Right lobe of liver (tissue), 6 donors: ENCODE measurements around the gene NCAM2. TPM values are rescaled to one million over a fixed set of nuclear protein-coding genes. Genes with fewer than 3 reads are reported as not detected.

Experiments used
- ATAC-seq, 4 donors: fragments of 200-7000 bp; cut with Tn5 transposase; one replicate each; pipeline ENCODE4 v1.9.1; 2020; ENCODE audit warnings: mild to moderate bottlenecking in 4 of 4, moderate library complexity in 4 of 4
- DNase-seq, 3 donors: peaks; one replicate each; pipeline ENCODE4 v3.0.0-alpha.2; 2020
- H3K27ac ChIP-seq, 3 donors: fragments of 200-600 bp; one replicate each; pipeline ENCODE4 v1.8.0; 2022
- H3K27me3 ChIP-seq, 2 donors: fragments of 200-600 bp; one replicate each; pipeline ENCODE4 v1.8.0; 2022
- H3K36me3 ChIP-seq, 4 donors: fragments of 200-600 bp; sonication (generic) in 1 of 4; one replicate each; pipeline versions ENCODE4 v1.5.1 to v1.8.0; 2017 to 2022; ENCODE audit warnings: control low read depth in 1 of 4
- H3K4me1 ChIP-seq, 4 donors: fragments of 200-600 bp; sonication (generic) in 1 of 4; one replicate each; pipeline versions ENCODE4 v1.5.1 to v1.8.0; 2017 to 2022; ENCODE audit warnings: control low read depth in 1 of 4
- H3K4me3 ChIP-seq, 3 donors: fragments of 200-600 bp; one replicate each; pipeline ENCODE4 v1.8.0; 2022
- H3K9me3 ChIP-seq, 4 donors: fragments of 200-600 bp; sonication (generic) in 1 of 4; one replicate each; pipeline versions ENCODE4 v1.5.1 to v1.8.0; 2017 to 2022; ENCODE audit warnings: control low read depth in 1 of 4
- POLR2A ChIP-seq: fragments of 450-650 bp; IDR thresholded peaks from one replicate; pipeline ENCODE4 v1.6.1; 2017; ENCODE audit warnings: antibody characterized with exemption, mild to moderate bottlenecking
- WGBS: methylation state at CpG from one replicate; pipeline ENCODE4 v1.1.6; 2018; ENCODE audit warnings: low coverage, low lambda C conversion rate; ENCODE audit not compliant: insufficient coverage; ENCODE audit errors: missing lambda C conversion rate; 5-methylcytosine and 5-hydroxymethylcytosine counted together
- intact Hi-C, 2 donors: fragments of 100-400 bp; cut with DNase I; formaldehyde crosslinking; loops; one replicate each; pipeline versions ENCODE4 v1.11.2 to v1.14.1; 2022
- total RNA-seq, 6 experiments: library from RNA; depleted of rRNA in 2 of 6; stranded (reverse); fragments of >200 nt in 2 of 6; fragmentation: NEBNext Ultra II Directional in 3 of 6; extraction: Animal tissue kit (Norgen Biotek cat#: 25700) in 3 of 6; gene quantifications; one replicate each; pipeline versions ENCODE4 v1.1.0 to v1.2.4, GENCODE V29; 2016 to 2023
- TF ChIP-seq, protein P1 (sequence below), 4 donors: fragments of 200-600 bp in 3 of 4; fragments of 450-650 bp in 1 of 4; IDR thresholded peaks; one replicate each; pipeline versions ENCODE4 v1.5.1 to v1.8.0; 2016 to 2022; ENCODE audit warnings: antibody characterized with exemption in 4 of 4, mild to moderate bottlenecking in 2 of 4
- donor health status: DM: no; HTN: yes; CAD: no.
- donor health status: DM: no; HTN: no; CAD: no.
- donor health status: DM: no; HTN: no; CAD: no.
- donor health status: DM: no; HTN: yes; CAD: no.
- donor health status: DM: no; HTN: yes; CAD: no.

The NCAM2 gene
- total RNA-seq, 6 experiments from 2014 or later, result 0.38 to 1.4 (median 0.81) TPM; not detected in 2

DNA sequence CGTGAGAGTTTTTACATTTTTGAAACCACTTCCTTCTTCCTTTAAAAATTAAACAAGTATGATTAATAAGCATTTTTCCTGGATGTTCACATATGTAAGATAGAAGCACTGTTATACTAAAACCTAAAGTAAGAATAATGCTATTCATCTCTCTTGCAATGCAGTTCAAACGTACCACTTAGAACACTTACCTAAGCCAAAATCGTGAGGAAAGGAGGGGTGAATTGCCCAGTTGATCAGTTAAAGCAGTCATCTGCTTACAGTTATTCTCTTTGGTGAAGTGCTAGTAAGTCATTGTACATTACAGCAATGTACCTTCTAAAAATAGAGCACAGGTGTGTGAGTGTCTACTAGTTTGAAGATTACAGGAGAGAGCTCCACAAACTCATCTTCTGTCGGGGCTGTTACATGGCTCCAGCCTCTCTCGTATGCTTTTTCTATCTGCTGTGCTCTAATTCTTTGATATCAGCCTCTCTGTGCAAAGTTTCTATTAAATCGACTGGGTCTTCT is 3.4 kb downstream of the NCAM2 start:
- no peak for ATAC-seq
- no peak for DNase-seq
- TF ChIP-seq, protein P1, sequence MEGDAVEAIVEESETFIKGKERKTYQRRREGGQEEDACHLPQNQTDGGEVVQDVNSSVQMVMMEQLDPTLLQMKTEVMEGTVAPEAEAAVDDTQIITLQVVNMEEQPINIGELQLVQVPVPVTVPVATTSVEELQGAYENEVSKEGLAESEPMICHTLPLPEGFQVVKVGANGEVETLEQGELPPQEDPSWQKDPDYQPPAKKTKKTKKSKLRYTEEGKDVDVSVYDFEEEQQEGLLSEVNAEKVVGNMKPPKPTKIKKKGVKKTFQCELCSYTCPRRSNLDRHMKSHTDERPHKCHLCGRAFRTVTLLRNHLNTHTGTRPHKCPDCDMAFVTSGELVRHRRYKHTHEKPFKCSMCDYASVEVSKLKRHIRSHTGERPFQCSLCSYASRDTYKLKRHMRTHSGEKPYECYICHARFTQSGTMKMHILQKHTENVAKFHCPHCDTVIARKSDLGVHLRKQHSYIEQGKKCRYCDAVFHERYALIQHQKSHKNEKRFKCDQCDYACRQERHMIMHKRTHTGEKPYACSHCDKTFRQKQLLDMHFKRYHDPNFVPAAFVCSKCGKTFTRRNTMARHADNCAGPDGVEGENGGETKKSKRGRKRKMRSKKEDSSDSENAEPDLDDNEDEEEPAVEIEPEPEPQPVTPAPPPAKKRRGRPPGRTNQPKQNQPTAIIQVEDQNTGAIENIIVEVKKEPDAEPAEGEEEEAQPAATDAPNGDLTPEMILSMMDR (IDR thresholded peaks at IDR 0.05), result no peak
- TF ChIP-seq POLR2A, result no peak
- intact Hi-C loops, result no loop called here
- 43% methylated on average over 6 of the region's 6 CpGs for WGBS
- H3K27me3 ChIP-seq, result peaks cover 4% of the 10 kb centered on the region in 2 donors
- no peaks in the 10 kb centered on the region for H3K9me3 ChIP-seq
- no peaks in the 10 kb centered on the region for H3K4me1 ChIP-seq
- no peak overlapping the region for H3K4me3 ChIP-seq
- no peaks in the 10 kb centered on the region for H3K36me3 ChIP-seq
- no peak overlapping the region for H3K27ac ChIP-seq

DNA sequence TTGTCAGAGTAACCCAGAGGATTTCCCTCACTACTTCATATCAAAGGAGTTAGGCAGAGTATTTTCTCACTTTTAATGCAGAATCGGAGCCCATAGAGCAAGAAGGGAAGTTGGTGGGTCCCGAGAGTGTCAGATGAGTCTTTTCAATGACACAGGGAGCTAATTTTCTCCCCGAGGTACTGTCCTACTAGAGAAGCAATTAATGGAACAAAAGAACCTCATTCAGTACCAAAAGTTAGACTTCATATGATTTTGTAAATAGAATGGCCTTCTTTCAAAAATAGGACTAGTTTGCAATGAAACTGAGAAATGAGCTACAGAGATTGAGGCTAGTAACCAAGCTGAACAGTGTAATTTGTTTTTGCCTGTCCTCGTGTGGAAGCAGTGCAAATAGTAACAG is 3.9 kb downstream of the NCAM2 start:
- H3K9me3 ChIP-seq, result no peaks in the 10 kb centered on the region
- no peaks in the 10 kb centered on the region for H3K36me3 ChIP-seq
- intact Hi-C loops, result no loop called here
- WGBS, result 35% methylated on average over 4 of the region's 4 CpGs
- H3K4me3 ChIP-seq, result no peak overlapping the region
- H3K27ac ChIP-seq, result no peak overlapping the region
- DNase-seq (no peak), ATAC-seq (no peak)
- TF ChIP-seq, protein P1 (IDR thresholded peaks at IDR 0.05), result no peak
- TF ChIP-seq POLR2A, result no peak
- peaks cover 4% of the 10 kb centered on the region in 2 donors for H3K27me3 ChIP-seq
- no peaks in the 10 kb centered on the region for H3K4me1 ChIP-seq

DNA sequence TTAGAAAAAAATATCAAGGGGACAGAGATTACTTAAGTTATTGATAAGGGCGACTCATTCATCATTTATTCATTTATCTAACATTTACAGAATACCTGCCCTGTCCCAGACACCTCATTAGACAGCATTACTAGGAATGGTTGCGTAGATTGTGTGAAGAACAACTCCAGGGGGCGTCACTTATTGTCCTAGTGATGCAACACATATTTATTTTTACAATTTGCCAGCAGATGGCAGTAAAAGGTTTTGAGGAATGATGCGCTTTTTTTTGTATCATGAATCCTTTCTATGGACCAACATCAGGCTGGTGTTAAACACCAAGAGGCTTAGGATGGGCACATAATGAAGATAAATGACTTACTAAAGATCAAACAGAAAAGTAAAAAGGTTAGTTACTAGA is 5.5 kb downstream of the NCAM2 start:
- no peak for DNase-seq
- no peak overlapping the region for H3K4me3 ChIP-seq
- no peaks in the 10 kb centered on the region for H3K36me3 ChIP-seq
- H3K27ac ChIP-seq, result no peak overlapping the region
- no peak for ATAC-seq
- TF ChIP-seq, protein P1 (IDR thresholded peaks at IDR 0.05), result peak in 1 of 4 donors; percentile 14
- no peak for TF ChIP-seq POLR2A
- intact Hi-C loops, result no loop called here
- H3K27me3 ChIP-seq, result peaks cover 0 to 1% of the 10 kb centered on the region in 2 donors
- 30% methylated on average over 4 of the region's 4 CpGs for WGBS
- H3K9me3 ChIP-seq, result no peaks in the 10 kb centered on the region
- H3K4me1 ChIP-seq, result no peaks in the 10 kb centered on the region

DNA sequence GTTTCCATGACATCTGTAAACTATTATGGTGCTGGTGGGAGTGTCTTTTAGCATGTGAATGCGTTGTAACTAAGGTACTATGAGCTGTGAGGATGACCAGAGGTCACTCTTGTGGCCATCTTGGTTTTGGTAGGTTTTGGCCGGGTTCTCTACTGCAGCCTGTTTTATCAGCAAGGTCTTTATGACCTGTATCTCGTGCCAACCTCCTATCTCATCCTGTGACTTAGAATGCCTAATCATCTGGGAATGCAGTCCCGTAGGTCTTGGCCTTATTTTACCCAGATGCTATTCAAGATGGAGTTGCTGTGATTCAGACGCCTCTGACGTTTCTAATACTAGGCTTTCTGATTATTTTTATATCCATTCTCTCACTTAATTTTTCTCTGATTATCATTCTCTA is 9.4 kb downstream of the NCAM2 start:
- TF ChIP-seq, protein P1 (IDR thresholded peaks at IDR 0.05), result no peak
- TF ChIP-seq POLR2A, result no peak
- 32% methylated on average over 6 of the region's 6 CpGs for WGBS
- Histone ChIP-seq H3K27me3 (no peaks in the 10 kb centered on the region), H3K27ac (no peak overlapping the region), H3K9me3 (no peaks in the 10 kb centered on the region), H3K4me1 (no peaks in the 10 kb centered on the region), H3K36me3 (no peaks in the 10 kb centered on the region), H3K4me3 (no peak overlapping the region)
- no peak for ATAC-seq
- intact Hi-C loops, result no loop called here
- DNase-seq, result no peak

DNA sequence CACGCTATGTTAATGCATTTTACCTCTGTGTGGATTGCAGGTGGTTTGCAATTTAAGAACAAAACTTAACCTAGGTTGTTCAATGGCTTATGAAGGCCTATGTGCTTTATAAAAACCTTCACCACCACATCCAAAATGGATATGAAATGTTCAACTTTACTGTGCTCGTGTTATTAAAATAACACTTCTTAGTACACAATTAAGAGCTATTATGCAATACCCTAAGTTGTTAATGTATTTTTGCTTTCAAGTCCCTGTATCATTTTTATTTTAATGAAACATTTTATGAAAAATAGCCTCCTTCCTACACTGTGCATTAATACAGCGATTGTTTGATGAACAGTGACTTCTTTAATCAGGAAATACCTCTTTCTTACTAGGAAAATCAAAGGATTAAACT is 12.0 kb downstream of the NCAM2 start:
- no peak overlapping the region for H3K27ac ChIP-seq
- no peaks in the 10 kb centered on the region for H3K4me1 ChIP-seq
- no peaks in the 10 kb centered on the region for H3K36me3 ChIP-seq
- H3K27me3 ChIP-seq, result no peaks in the 10 kb centered on the region
- 29% methylated on average over 3 of the region's 3 CpGs for WGBS
- intact Hi-C loops, result no loop called here
- no peak overlapping the region for H3K4me3 ChIP-seq
- ATAC-seq (no peak), DNase-seq (no peak)
- no peaks in the 10 kb centered on the region for H3K9me3 ChIP-seq
- TF ChIP-seq, protein P1 (IDR thresholded peaks at IDR 0.05), result no peak
- no peak for TF ChIP-seq POLR2A
